H1 (cell line): ENCODE data around the gene RELCH. TPM values are rescaled to one million over a fixed set of nuclear protein-coding genes. Genes with fewer than 3 reads are reported as not detected.

Experiments used
- POLR2A ChIP-seq, 2 experiments: IDR thresholded peaks; 1 replicate in 1 of 2; 2 replicates in 1 of 2; pipeline ENCODE4 v1.6.1; 2011; ENCODE audit warnings: low read depth in 2 of 2, low read length in 2 of 2, mild to moderate bottlenecking in 2 of 2; ENCODE audit errors: control extremely low read depth in 1 of 2
- polyA plus RNA-seq, 7 experiments: library from polyadenylated mRNA; depleted of rRNA in 3 of 7; stranded (reverse) in 5 of 7; unstranded in 2 of 7; fragments of >200 nt in 5 of 7; fragments of 200-250 nt in 2 of 7; gene quantifications; 1 replicate in 5 of 7; 2 replicates in 1 of 7; 4 replicates in 1 of 7; pipeline versions ENCODE4 v1.2.1 to v1.2.3, GENCODE V29; 2011 to 2013; ENCODE audit warnings: missing spikeins in 2 of 7, mixed read lengths in 2 of 7
- total RNA-seq: library from RNA; stranded (reverse); fragmentation: NEBNext Ultra II Directional; extraction: Animal tissue kit (Norgen Biotek cat#: 25700); gene quantifications from 2 replicates; pipeline ENCODE4 v1.2.1, GENCODE V29; 2021
- TF ChIP-seq, protein P1 (sequence below): IDR thresholded peaks from 2 replicates; pipeline ENCODE4 v1.6.1; 2012; ENCODE audit warnings: inconsistent platforms

RELCH gene
- total and polyA plus RNA-seq, 2 of the 8 experiments (the other 6 are each of a cell fraction or from before 2014, with no cell fraction given), result 7.3 to 26.9 TPM

GRCh38 chr18:62341473-62341872, 154.4 kb downstream of the RELCH start (continued):
- TF ChIP-seq, protein P1, sequence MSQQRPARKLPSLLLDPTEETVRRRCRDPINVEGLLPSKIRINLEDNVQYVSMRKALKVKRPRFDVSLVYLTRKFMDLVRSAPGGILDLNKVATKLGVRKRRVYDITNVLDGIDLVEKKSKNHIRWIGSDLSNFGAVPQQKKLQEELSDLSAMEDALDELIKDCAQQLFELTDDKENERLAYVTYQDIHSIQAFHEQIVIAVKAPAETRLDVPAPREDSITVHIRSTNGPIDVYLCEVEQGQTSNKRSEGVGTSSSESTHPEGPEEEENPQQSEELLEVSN, result no peak
- TF ChIP-seq POLR2A (IDR thresholded peaks at IDR 0.05; ENCODE audit: control extremely low read depth in 1 of 2, low read depth in 2 of 2, low read length in 2 of 2), result no peak
